NCI-H146 treated with DMSO at 0.1 percent for 48 hours (cell line): ENCODE data around the gene CRABP2.

Experiments used
- DNase-seq: peaks from one replicate; lab custom pipeline; 2025; ENCODE audit not compliant: unreplicated experiment; lab: John Stamatoyannopoulos, UW

Gene CRABP2

GRCh38 chr1:156705321-156705917 is at the start of gene CRABP2:
CRABP2 (minus strand) TSS chr1:156705583; CDS start chr1:156705446, 137 bp downstream.
- no peak for DNase-seq

GRCh38 chr1:156754219-156754618 is 48.8 kb upstream of the CRABP2 start:
- DNase-seq, result no peak

- no peak for DNase-seq
These were observed 47.6 kb upstream of the CRABP2 start for GRCh38 chr1:156752843-156753482.

GRCh38 chr1:156751757-156752481 is 46.5 kb upstream of the CRABP2 start:
- DNase-seq, result peak; percentile 84

GRCh38 chr1:156751451-156751756 is 46.0 kb upstream of the CRABP2 start, which contains the start of gene HDGF:
HDGF (minus strand) TSS chr1:156751675; CDS start chr1:156751429, 246 bp downstream.
- DNase-seq, result no peak

- DNase-seq, result no peak
These were observed 45.5 kb upstream of the CRABP2 start for GRCh38 chr1:156750711-156751450.

- DNase-seq, result peak; percentile 59
These were observed 44.8 kb upstream of the CRABP2 start for GRCh38 chr1:156750191-156750672.

- no peak for DNase-seq
These were observed 44.2 kb upstream of the CRABP2 start for GRCh38 chr1:156749419-156750118.

GRCh38 chr1:156748670-156749418 is 43.5 kb upstream of the CRABP2 start:
- DNase-seq, result no peak

- peak; percentile 28 for DNase-seq
These were observed 42.6 kb upstream of the CRABP2 start for GRCh38 chr1:156747742-156748669.

GRCh38 chr1:156746728-156747631 is 41.6 kb upstream of the CRABP2 start:
- peak; percentile 78 for DNase-seq

GRCh38 chr1:156746406-156746727 is 41.0 kb upstream of the CRABP2 start:
- no peak for DNase-seq

GRCh38 chr1:156745881-156746280 is 40.5 kb upstream of the CRABP2 start:
- no peak for DNase-seq

- DNase-seq, result no peak
These were observed 39.5 kb upstream of the CRABP2 start for GRCh38 chr1:156744786-156745419.

GRCh38 chr1:156744344-156744743 is 39.0 kb upstream of the CRABP2 start:
- no peak for DNase-seq

GRCh38 chr1:156743367-156744302 is 38.3 kb upstream of the CRABP2 start:
- DNase-seq, result no peak

GRCh38 chr1:156742801-156743200 is 37.4 kb upstream of the CRABP2 start:
- no peak for DNase-seq
